T-helper 2 cell treated with Interferon-gamma antibody and Interleukin-4, amounts not matched to agents 5 μg/mL and 100 μg/mL, for 36 hours (primary cell): Measurements from ENCODE around the gene SERINC3.

Source experiments
- DNase-seq: peaks from one replicate; pipeline ENCODE4 v3.0.0; 2021; ENCODE audit warnings: low spot score
- H3K27ac Mint-ChIP-seq: one replicate; pipeline ENCODE4 v1.8.0; 2021; ENCODE audit warnings: mild to moderate bottlenecking, mixed read lengths
- H3K27me3 Mint-ChIP-seq: one replicate; pipeline ENCODE4 v1.8.0; 2021; ENCODE audit warnings: low read depth, mixed read lengths
- H3K36me3 Mint-ChIP-seq: one replicate; pipeline ENCODE4 v1.8.0; 2021; ENCODE audit warnings: low read depth, mixed read lengths
- H3K4me1 Mint-ChIP-seq: one replicate; pipeline ENCODE4 v1.8.0; 2021; ENCODE audit warnings: low read depth, mixed read lengths
- H3K4me3 Mint-ChIP-seq: one replicate; pipeline ENCODE4 v1.8.0; 2022; ENCODE audit warnings: mild to moderate bottlenecking, moderate library complexity, mixed read lengths
- H3K9me3 Mint-ChIP-seq: one replicate; pipeline ENCODE4 v1.8.0; 2021; ENCODE audit warnings: mixed read lengths

Gene SERINC3

GRCh38 chr20:44495257-44495656 lies 26.6 kb downstream of the SERINC3 start:
- no peaks in the 10 kb centered on the region for H3K9me3 Mint-ChIP-seq
- DNase-seq: no peak
- peaks cover 9% of the 10 kb centered on the region for H3K4me1 Mint-ChIP-seq
- no peak overlapping the region for H3K27ac Mint-ChIP-seq
- peaks cover 64% of the 10 kb centered on the region for H3K36me3 Mint-ChIP-seq
- H3K4me3 Mint-ChIP-seq: no peak overlapping the region
- no peaks in the 10 kb centered on the region for H3K27me3 Mint-ChIP-seq

GRCh38 chr20:44494681-44495080 lies 27.2 kb downstream of the SERINC3 start:
- no peak for DNase-seq
- no peaks in the 10 kb centered on the region for H3K9me3 Mint-ChIP-seq
- H3K27ac Mint-ChIP-seq: no peak overlapping the region
- peaks cover 10% of the 10 kb centered on the region for H3K4me1 Mint-ChIP-seq
- peaks cover 68% of the 10 kb centered on the region for H3K36me3 Mint-ChIP-seq
- no peak overlapping the region for H3K4me3 Mint-ChIP-seq
- no peaks in the 10 kb centered on the region for H3K27me3 Mint-ChIP-seq

- no peak for DNase-seq
- peaks cover 10% of the 10 kb centered on the region for H3K4me1 Mint-ChIP-seq
- H3K36me3 Mint-ChIP-seq: peaks cover 72% of the 10 kb centered on the region
- H3K27ac Mint-ChIP-seq: no peak overlapping the region
- no peaks in the 10 kb centered on the region for H3K27me3 Mint-ChIP-seq
- H3K4me3 Mint-ChIP-seq: no peak overlapping the region
- H3K9me3 Mint-ChIP-seq: no peaks in the 10 kb centered on the region
Measured at GRCh38 chr20:44494266-44494665, 27.6 kb downstream of the SERINC3 start.

DNA sequence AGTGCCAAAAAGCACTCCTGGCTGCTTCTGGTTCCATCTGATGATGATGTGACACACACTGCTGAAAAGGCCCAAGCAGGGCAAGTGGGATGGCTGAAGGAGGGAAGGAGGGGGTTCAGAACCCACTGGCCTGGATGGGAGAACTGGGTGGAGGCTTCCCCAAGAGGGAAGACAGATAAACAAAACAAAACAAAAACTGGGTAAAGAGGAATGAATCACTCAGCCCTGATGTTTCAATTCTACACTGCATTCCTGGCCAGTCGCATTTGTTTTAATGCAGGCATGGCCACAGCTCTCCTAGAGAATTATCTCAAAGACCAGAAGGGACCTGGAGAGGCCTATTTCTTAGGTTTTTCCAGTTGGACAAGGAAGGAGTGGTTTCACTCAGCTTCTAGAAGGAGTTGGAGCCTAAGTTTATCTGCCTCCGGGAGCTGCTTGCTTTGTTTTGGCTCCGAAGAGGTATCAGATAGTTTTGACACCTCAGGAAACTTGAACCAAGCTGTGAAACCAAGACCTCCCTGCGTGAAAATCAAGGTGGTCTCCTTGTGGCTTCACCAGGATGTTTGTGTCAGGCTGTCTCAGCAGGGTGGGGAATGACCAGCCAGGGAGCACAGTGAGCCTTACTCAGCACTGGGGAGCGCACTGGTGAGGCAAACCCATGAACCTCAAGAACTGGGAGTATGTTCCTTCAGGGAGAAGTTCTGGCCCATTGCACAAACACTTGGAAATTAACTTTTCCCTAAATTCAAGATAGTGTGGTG lies 30.1 kb downstream of the SERINC3 start:
- no peak for DNase-seq
- peak overlapping the region; percentile 34 for H3K27ac Mint-ChIP-seq
- peaks cover 64% of the 10 kb centered on the region for H3K36me3 Mint-ChIP-seq
- no peak overlapping the region for H3K4me3 Mint-ChIP-seq
- no peaks in the 10 kb centered on the region for H3K27me3 Mint-ChIP-seq
- H3K4me1 Mint-ChIP-seq: peaks cover 8% of the 10 kb centered on the region
- no peaks in the 10 kb centered on the region for H3K9me3 Mint-ChIP-seq

- peaks cover 57% of the 10 kb centered on the region for H3K36me3 Mint-ChIP-seq
- no peaks in the 10 kb centered on the region for H3K27me3 Mint-ChIP-seq
- no peak overlapping the region for H3K4me3 Mint-ChIP-seq
- no peak overlapping the region for H3K27ac Mint-ChIP-seq
- peaks cover 3% of the 10 kb centered on the region for H3K4me1 Mint-ChIP-seq
- DNase-seq: no peak
- H3K9me3 Mint-ChIP-seq: no peaks in the 10 kb centered on the region
Measured at GRCh38 chr20:44489931-44490330, 31.9 kb downstream of the SERINC3 start.

GRCh38 chr20:44489223-44489622 lies 32.6 kb downstream of the SERINC3 start:
- H3K4me1 Mint-ChIP-seq: peaks cover 3% of the 10 kb centered on the region
- DNase-seq: no peak
- no peaks in the 10 kb centered on the region for H3K27me3 Mint-ChIP-seq
- peaks cover 53% of the 10 kb centered on the region for H3K36me3 Mint-ChIP-seq
- H3K9me3 Mint-ChIP-seq: no peaks in the 10 kb centered on the region
- H3K4me3 Mint-ChIP-seq: no peak overlapping the region
- H3K27ac Mint-ChIP-seq: no peak overlapping the region

DNA sequence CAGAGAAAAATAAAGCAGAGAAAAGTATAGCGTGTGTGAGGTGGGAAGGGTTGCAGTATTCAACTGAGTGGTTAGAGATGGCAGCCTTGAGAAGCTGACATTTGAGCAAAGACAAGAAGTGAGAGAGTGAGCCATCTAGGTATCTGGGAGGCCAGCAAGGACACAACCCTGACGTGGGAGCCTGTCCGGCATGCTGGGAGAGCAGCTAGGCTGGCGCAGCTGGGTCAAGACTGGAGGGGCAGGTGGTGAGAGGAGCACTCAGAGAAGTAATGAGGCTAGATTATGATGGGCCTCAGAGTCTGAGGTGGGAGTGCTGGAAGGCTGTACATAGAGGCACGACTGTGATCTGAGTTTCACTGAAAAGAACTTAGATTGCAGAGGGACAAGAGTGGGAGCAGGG lies 33.3 kb downstream of the SERINC3 start:
- Mint-ChIP-seq H3K9me3 (no peaks in the 10 kb centered on the region), H3K27ac (no peak overlapping the region), H3K36me3 (peaks cover 53% of the 10 kb centered on the region), H3K27me3 (no peaks in the 10 kb centered on the region), H3K4me1 (peaks cover 3% of the 10 kb centered on the region), H3K4me3 (no peak overlapping the region)
- DNase-seq: no peak

DNA sequence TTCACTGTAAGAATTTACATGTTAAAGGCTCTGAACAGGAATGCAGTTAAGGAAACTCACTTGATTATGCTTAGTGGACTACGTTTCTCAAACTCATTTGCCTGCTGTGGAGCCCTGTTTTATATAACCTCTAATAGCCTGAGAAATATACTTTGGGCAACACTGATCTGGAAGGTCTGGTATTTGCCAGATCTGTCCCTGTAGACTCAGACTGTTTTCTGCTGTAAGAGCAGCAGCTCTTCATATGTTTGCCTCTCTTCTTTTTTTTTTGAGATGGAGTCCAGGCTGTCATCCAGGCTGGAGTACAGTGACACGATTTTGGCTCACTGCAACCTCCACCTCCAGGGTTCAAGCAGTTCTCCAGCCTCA lies 36.1 kb downstream of the SERINC3 start:
- Mint-ChIP-seq H3K4me1 (peaks cover 3% of the 10 kb centered on the region), H3K4me3 (no peak overlapping the region), H3K27ac (no peak overlapping the region), H3K27me3 (no peaks in the 10 kb centered on the region), H3K9me3 (no peaks in the 10 kb centered on the region), H3K36me3 (peaks cover 50% of the 10 kb centered on the region)
- no peak for DNase-seq

GRCh38 chr20:44485078-44485829 lies 36.6 kb downstream of the SERINC3 start:
- no peak overlapping the region for H3K27ac Mint-ChIP-seq

GRCh38 chr20:44483112-44483511 lies 38.8 kb downstream of the SERINC3 start:
- no peak for DNase-seq
- no peaks in the 10 kb centered on the region for H3K27me3 Mint-ChIP-seq
- H3K4me1 Mint-ChIP-seq: no peaks in the 10 kb centered on the region
- peaks cover 30% of the 10 kb centered on the region for H3K36me3 Mint-ChIP-seq
- no peaks in the 10 kb centered on the region for H3K9me3 Mint-ChIP-seq
- H3K4me3 Mint-ChIP-seq: no peak overlapping the region
- no peak overlapping the region for H3K27ac Mint-ChIP-seq

More at GRCh38 chr20:44485078-44485829, 36.6 kb downstream of the SERINC3 start:
- Mint-ChIP-seq H3K27me3 (no peaks in the 10 kb centered on the region), H3K4me1 (peaks cover under 1% of the 10 kb centered on the region), H3K4me3 (no peak overlapping the region), H3K9me3 (no peaks in the 10 kb centered on the region), H3K36me3 (peaks cover 46% of the 10 kb centered on the region)
- DNase-seq: no peak

DNA sequence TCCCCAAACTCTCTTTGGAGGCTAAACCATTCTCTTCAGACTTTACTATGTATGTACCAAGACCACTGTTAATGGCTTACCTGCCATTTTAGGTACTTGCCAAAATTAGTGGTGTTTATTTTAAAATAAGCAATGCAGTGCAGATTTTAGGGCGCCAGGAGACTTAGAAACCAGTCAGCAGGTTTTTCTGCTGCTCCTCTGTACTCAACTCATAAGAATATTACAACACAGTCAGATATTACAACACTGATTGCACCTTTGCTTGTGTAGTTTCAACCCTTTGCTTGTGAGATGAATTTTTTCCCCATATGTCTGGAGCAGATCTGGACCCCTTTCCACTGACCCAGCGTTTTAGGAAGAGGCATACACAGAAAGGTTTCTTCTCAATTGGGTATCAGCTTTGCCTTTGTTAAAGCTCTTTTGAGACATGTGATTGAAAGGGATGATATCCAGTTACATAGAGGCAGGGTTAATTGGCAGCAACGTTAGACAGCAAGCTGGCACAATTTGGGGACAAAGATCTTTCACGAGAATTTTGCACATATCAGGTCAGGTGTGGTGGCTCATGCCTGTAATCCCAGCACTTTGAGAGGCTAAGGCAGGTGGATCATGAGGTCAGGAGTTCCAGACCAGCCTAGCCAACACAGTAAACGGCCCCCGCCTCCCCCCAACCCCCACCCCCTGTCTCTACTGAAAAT lies 40.0 kb downstream of the SERINC3 start:
- H3K4me1 Mint-ChIP-seq: peaks cover 4% of the 10 kb centered on the region
- no peak overlapping the region for H3K4me3 Mint-ChIP-seq
- DNase-seq: no peak

DNA sequence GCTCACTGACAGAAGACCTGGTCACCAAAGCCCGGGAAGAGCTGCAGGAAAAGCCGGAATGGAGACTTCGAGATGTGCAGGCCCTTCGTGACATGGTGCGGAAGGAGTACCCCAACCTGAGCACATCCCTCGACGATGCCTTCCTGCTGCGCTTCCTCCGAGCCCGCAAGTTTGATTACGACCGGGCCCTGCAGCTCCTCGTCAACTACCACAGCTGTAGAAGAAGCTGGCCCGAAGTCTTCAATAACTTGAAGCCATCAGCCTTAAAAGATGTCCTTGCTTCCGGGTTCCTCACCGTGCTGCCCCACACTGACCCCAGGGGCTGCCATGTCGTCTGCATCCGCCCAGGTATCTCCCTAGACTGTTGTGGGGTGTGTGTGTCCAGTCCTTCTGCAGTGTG lies 41.8 kb downstream of the SERINC3 start:
- Mint-ChIP-seq H3K4me1 (peaks cover 17% of the 10 kb centered on the region), H3K36me3 (peaks cover 20% of the 10 kb centered on the region), H3K27ac (no peak overlapping the region)

More for the DNA sequence above, 40.0 kb downstream of the SERINC3 start:
- Mint-ChIP-seq H3K27ac (no peak overlapping the region), H3K27me3 (no peaks in the 10 kb centered on the region), H3K36me3 (peaks cover 28% of the 10 kb centered on the region), H3K9me3 (no peaks in the 10 kb centered on the region)

DNA sequence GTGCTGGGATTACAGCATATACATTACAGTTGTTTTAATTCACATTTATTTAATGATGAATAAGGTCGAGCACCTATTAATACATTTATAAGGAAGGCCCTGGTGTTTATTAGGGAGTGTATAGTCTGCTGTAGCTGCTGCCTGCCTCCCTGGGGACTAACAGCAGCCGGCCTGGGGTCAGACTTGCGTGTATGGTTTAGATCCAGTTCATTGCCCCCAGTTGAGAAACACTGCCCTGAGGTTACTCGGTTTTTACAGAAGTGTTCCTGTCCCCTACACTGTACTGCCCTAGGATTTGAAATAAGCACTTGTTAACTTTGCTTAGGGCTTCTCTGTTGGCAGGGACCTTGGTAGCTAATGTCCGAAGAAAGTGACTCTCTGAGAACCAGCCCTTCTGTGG lies 42.2 kb downstream of the SERINC3 start:
- no peaks in the 10 kb centered on the region for H3K9me3 Mint-ChIP-seq
- peaks cover 18% of the 10 kb centered on the region for H3K36me3 Mint-ChIP-seq
- H3K4me3 Mint-ChIP-seq: no peak overlapping the region
- H3K27me3 Mint-ChIP-seq: no peaks in the 10 kb centered on the region
- no peak for DNase-seq
- H3K27ac Mint-ChIP-seq: no peak overlapping the region
- peaks cover 19% of the 10 kb centered on the region for H3K4me1 Mint-ChIP-seq

More for the DNA sequence above, 41.8 kb downstream of the SERINC3 start:
- H3K9me3 Mint-ChIP-seq: no peaks in the 10 kb centered on the region
- no peaks in the 10 kb centered on the region for H3K27me3 Mint-ChIP-seq
- DNase-seq: no peak
- no peak overlapping the region for H3K4me3 Mint-ChIP-seq

DNA sequence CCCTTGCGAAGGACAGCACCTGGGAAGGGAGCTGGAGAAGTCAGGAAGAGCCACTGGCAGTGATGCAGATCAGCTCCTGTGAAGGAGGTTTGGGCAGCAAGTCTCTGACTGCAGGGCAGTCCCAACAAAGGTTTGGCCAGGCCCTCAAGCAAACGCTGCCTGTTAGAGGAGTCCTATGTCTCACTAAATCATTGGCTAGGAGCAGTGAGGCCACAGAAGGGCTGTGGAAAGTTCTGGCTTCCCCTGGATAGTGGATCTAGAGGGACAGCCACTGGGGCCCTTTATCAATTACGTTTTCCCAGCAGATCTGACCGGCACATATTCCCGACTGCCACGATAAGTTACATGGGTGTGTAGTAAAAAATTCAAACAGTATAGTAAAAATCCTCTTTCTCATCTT lies 43.7 kb downstream of the SERINC3 start:
- H3K27ac Mint-ChIP-seq: no peak overlapping the region
- H3K27me3 Mint-ChIP-seq: no peaks in the 10 kb centered on the region
- H3K4me1 Mint-ChIP-seq: peaks cover 19% of the 10 kb centered on the region
- DNase-seq: no peak
- H3K9me3 Mint-ChIP-seq: no peaks in the 10 kb centered on the region
- H3K4me3 Mint-ChIP-seq: no peak overlapping the region
- peaks cover 9% of the 10 kb centered on the region for H3K36me3 Mint-ChIP-seq
